ENCODE results near the gene IQCK. TPM values are rescaled to one million over a fixed set of nuclear protein-coding genes. Genes with fewer than 3 reads are reported as not detected.

IQCK gene
- total RNA-seq, 4 donors from 2014 or later = 23.1 to 62.7 (median 37.6) TPM

DNA sequence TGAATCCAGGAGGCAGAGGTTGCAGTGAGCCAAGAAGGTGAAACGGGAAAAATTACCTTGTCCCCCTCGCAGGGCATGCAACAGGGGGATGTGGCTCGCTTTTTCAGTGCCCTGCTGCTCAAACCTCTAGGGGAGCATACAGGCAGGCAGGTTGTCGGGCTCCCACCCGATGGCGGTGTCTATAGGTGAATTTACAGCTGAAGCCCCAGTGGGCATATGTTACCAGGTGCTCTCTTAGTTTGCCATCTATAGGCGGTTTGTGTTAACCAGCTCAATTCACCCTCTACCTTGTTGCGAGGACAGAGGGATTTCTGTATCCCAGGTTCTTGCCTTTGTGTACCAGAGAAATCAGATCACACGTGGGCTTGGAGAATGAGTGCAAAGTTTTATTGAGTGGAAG lies 48.9 kb downstream of the IQCK start:
- peaks cover 0 to 8% (median 0%) of the 10 kb centered on the region in 4 donors for H3K4me1 ChIP-seq
- no peak for DNase-seq (ENCODE audit: low spot score in 2 of 2)
- TF ChIP-seq EP300 (IDR thresholded peaks at IDR 0.05) = no peak
- TF ChIP-seq, protein P1, sequence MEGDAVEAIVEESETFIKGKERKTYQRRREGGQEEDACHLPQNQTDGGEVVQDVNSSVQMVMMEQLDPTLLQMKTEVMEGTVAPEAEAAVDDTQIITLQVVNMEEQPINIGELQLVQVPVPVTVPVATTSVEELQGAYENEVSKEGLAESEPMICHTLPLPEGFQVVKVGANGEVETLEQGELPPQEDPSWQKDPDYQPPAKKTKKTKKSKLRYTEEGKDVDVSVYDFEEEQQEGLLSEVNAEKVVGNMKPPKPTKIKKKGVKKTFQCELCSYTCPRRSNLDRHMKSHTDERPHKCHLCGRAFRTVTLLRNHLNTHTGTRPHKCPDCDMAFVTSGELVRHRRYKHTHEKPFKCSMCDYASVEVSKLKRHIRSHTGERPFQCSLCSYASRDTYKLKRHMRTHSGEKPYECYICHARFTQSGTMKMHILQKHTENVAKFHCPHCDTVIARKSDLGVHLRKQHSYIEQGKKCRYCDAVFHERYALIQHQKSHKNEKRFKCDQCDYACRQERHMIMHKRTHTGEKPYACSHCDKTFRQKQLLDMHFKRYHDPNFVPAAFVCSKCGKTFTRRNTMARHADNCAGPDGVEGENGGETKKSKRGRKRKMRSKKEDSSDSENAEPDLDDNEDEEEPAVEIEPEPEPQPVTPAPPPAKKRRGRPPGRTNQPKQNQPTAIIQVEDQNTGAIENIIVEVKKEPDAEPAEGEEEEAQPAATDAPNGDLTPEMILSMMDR (IDR thresholded peaks at IDR 0.05) = no peak
- H3K36me3 ChIP-seq = peaks cover 0 to 18% (median 0%) of the 10 kb centered on the region in 3 donors
- WGBS, 2 donors = 96 to 97% methylated on average over 9 of the region's 9 CpGs
- H3K27ac ChIP-seq = peak overlapping the region in 2 of 4 donors; percentile 2 to 36
- no peaks in the 10 kb centered on the region for H3K27me3 ChIP-seq
- H3K9me3 ChIP-seq = peaks cover 0 to 9% (median 0%) of the 10 kb centered on the region in 4 donors
- H3K4me3 ChIP-seq = no peak overlapping the region

DNA sequence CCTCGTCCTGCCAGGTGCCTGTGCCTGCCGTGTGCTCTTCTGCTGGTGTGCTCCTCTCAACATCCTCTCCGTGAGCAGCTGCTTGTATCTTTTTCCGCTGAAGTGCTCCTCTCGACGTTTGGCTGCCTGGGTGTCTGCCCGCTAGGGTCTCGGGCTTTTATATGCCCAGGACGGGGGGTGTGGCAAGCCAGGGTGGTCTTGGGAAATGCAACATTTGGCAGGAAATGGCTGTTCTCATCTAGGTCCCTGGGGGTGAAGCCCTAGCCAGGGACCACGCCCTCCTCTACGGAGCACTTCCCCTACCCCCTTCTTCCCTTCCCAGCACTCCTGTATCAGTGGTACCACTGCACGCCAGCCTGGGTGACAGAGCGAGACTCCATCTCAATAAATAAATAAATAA lies 49.4 kb downstream of the IQCK start:
- H3K27me3 ChIP-seq = no peaks in the 10 kb centered on the region
- H3K36me3 ChIP-seq = peaks cover 0 to 18% (median 0%) of the 10 kb centered on the region in 3 donors
- WGBS, 2 donors = 88 to 91% methylated on average over 13 of the region's 13 CpGs
- DNase-seq (ENCODE audit: low spot score in 2 of 2) = no peak
- peaks cover 0 to 9% (median 0%) of the 10 kb centered on the region in 4 donors for H3K9me3 ChIP-seq
- TF ChIP-seq POLR2A (IDR thresholded peaks at IDR 0.05) = no peak
- TF ChIP-seq, protein P1 (IDR thresholded peaks at IDR 0.05) = no peak
- H3K27ac ChIP-seq = no peak overlapping the region
- peaks cover 0 to 8% (median 0%) of the 10 kb centered on the region in 4 donors for H3K4me1 ChIP-seq
- no peak overlapping the region for H3K4me3 ChIP-seq

DNA sequence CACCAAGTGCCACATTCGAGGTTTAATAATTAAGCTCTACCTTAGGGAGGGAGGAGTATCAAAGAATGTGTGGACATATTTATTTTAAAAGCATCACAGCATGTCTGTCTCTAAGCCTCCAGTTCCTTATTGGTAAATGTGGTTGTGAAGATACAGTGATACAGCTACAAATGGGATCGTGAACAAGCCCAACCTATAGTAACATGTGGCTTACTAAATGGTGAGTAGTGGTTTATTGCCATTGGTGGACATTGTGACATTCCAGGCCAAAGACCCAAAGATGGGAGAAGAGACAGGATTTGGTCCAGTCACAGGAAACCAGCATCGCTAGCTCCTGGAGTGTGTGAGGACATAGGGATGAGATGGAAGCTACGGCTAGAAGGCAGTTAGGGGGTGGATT lies 51.2 kb downstream of the IQCK start:
- no peak for TF ChIP-seq EP300 (IDR thresholded peaks at IDR 0.05)
- WGBS, 2 donors = 95% methylated on average over 4 of the region's 4 CpGs
- H3K9me3 ChIP-seq = peaks cover 0 to 9% (median 0%) of the 10 kb centered on the region in 4 donors
- no peak for DNase-seq (ENCODE audit: low spot score in 2 of 2)
- no peaks in the 10 kb centered on the region for H3K27me3 ChIP-seq
- no peak overlapping the region for H3K4me3 ChIP-seq
- H3K4me1 ChIP-seq = peaks cover 0 to 8% (median 0%) of the 10 kb centered on the region in 4 donors
- H3K27ac ChIP-seq = no peak overlapping the region
- peaks cover 0 to 18% (median 0%) of the 10 kb centered on the region in 3 donors for H3K36me3 ChIP-seq

- H3K9me3 ChIP-seq = peaks cover 0 to 9% (median 0%) of the 10 kb centered on the region in 4 donors
- WGBS, 2 donors = 57 to 70% methylated on average over 3 of the region's 3 CpGs
- H3K4me1 ChIP-seq = peaks cover 0 to 8% (median 0%) of the 10 kb centered on the region in 4 donors
- no peak for TF ChIP-seq EP300 (IDR thresholded peaks at IDR 0.05)
- TF ChIP-seq, protein P1 (IDR thresholded peaks at IDR 0.05) = no peak
- TF ChIP-seq POLR2A (IDR thresholded peaks at IDR 0.05) = no peak
- DNase-seq (ENCODE audit: low spot score in 2 of 2) = no peak
- no peaks in the 10 kb centered on the region for H3K27me3 ChIP-seq
- no peak overlapping the region for H3K27ac ChIP-seq
- H3K4me3 ChIP-seq = no peak overlapping the region
- peaks cover 0 to 18% (median 0%) of the 10 kb centered on the region in 3 donors for H3K36me3 ChIP-seq
Observed at GRCh38 chr16:19771040-19771439, 53.0 kb downstream of the IQCK start.

DNA sequence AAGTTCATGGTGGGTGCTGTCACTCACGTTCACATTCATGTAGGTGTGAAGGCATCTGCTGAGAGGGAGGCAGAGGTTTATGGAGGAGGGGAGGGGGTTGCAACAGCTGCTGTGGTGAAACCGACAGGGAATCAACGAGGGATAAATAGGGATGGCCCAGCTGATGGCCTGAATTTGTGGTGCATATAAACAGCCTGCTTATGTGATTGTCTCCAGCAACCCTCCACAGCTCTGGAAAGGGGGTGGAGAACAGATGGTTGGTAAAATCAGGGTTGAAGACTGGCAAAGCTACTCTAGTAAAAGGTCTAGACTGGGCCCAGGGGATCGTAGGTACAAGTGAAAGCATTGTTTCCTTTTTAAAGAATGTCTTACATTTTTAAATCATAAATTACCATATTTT lies 53.7 kb downstream of the IQCK start:
- H3K9me3 ChIP-seq = peaks cover 0 to 9% (median 0%) of the 10 kb centered on the region in 4 donors
- H3K36me3 ChIP-seq = peaks cover 0 to 18% (median 0%) of the 10 kb centered on the region in 3 donors
- H3K4me1 ChIP-seq = peaks cover 0 to 1% (median 0%) of the 10 kb centered on the region in 4 donors
- H3K27ac ChIP-seq = no peak overlapping the region
- no peaks in the 10 kb centered on the region for H3K27me3 ChIP-seq
- no peak for DNase-seq (ENCODE audit: low spot score in 2 of 2)
- H3K4me3 ChIP-seq = no peak overlapping the region
- WGBS, 2 donors = 39% methylated on average over 4 of the region's 4 CpGs
- no peak for TF ChIP-seq POLR2A (IDR thresholded peaks at IDR 0.05)
- no peak for TF ChIP-seq EP300 (IDR thresholded peaks at IDR 0.05)
- TF ChIP-seq, protein P1 (IDR thresholded peaks at IDR 0.05) = no peak
